ENCODE measurements around the gene MARCHF9.

MARCHF9 gene

GRCh38 chr12:57776247-57776587, 21.3 kb downstream of the MARCHF9 start:
- Mint-ChIP-seq H3K9me3 (no peaks in the 10 kb centered on the region), H3K36me3 (ENCODE audit: low read depth) (peaks cover 13% of the 10 kb centered on the region), H3K27me3 (no peaks in the 10 kb centered on the region), H3K4me3 (no peak overlapping the region), H3K27ac (peak overlapping the region; percentile 7), H3K4me1 (ENCODE audit: low read depth) (peaks cover 16% of the 10 kb centered on the region)

GRCh38 chr12:57777367-57777766, 22.5 kb downstream of the MARCHF9 start:
- Mint-ChIP-seq H3K36me3 (ENCODE audit: low read depth) (peaks cover 13% of the 10 kb centered on the region), H3K27me3 (no peaks in the 10 kb centered on the region), H3K27ac (no peak overlapping the region), H3K4me3 (no peak overlapping the region), H3K9me3 (no peaks in the 10 kb centered on the region), H3K4me1 (ENCODE audit: low read depth) (peaks cover 22% of the 10 kb centered on the region)

GRCh38 chr12:57777911-57778310, 23.0 kb downstream of the MARCHF9 start:
- Mint-ChIP-seq H3K9me3 (no peaks in the 10 kb centered on the region), H3K27me3 (no peaks in the 10 kb centered on the region), H3K36me3 (ENCODE audit: low read depth) (peaks cover 17% of the 10 kb centered on the region), H3K4me1 (ENCODE audit: low read depth) (peaks cover 25% of the 10 kb centered on the region), H3K27ac (no peak overlapping the region), H3K4me3 (no peak overlapping the region)

- no peaks in the 10 kb centered on the region for H3K9me3 Mint-ChIP-seq
- H3K4me3 Mint-ChIP-seq, result no peak overlapping the region
- peaks cover 33% of the 10 kb centered on the region for H3K4me1 Mint-ChIP-seq (ENCODE audit: low read depth)
- H3K27ac Mint-ChIP-seq, result peak overlapping the region; percentile 2
- no peaks in the 10 kb centered on the region for H3K27me3 Mint-ChIP-seq
- H3K36me3 Mint-ChIP-seq (ENCODE audit: low read depth), result peaks cover 22% of the 10 kb centered on the region
Measured at GRCh38 chr12:57779736-57780135, 24.8 kb downstream of the MARCHF9 start.

GRCh38 chr12:57780284-57780897, 25.5 kb downstream of the MARCHF9 start:
- Mint-ChIP-seq H3K4me1 (ENCODE audit: low read depth) (peaks cover 33% of the 10 kb centered on the region), H3K36me3 (ENCODE audit: low read depth) (peaks cover 22% of the 10 kb centered on the region), H3K27me3 (no peaks in the 10 kb centered on the region), H3K9me3 (no peaks in the 10 kb centered on the region), H3K27ac (peak overlapping the region; percentile 16), H3K4me3 (no peak overlapping the region)

- H3K4me3 Mint-ChIP-seq, result no peak overlapping the region
- no peak overlapping the region for H3K27ac Mint-ChIP-seq
- no peaks in the 10 kb centered on the region for H3K27me3 Mint-ChIP-seq
- H3K4me1 Mint-ChIP-seq (ENCODE audit: low read depth), result peaks cover 33% of the 10 kb centered on the region
- no peaks in the 10 kb centered on the region for H3K9me3 Mint-ChIP-seq
- peaks cover 20% of the 10 kb centered on the region for H3K36me3 Mint-ChIP-seq (ENCODE audit: low read depth)
Measured at GRCh38 chr12:57781244-57781643, 26.3 kb downstream of the MARCHF9 start.

- no peaks in the 10 kb centered on the region for H3K9me3 Mint-ChIP-seq
- peak overlapping the region; percentile 99 for H3K27ac Mint-ChIP-seq
- H3K36me3 Mint-ChIP-seq (ENCODE audit: low read depth), result peaks cover 26% of the 10 kb centered on the region
- H3K27me3 Mint-ChIP-seq, result no peaks in the 10 kb centered on the region
- H3K4me1 Mint-ChIP-seq (ENCODE audit: low read depth), result peaks cover 33% of the 10 kb centered on the region
- no peak overlapping the region for H3K4me3 Mint-ChIP-seq
Measured at GRCh38 chr12:57781801-57782200, 26.9 kb downstream of the MARCHF9 start.

GRCh38 chr12:57782243-57782607, 27.3 kb downstream of the MARCHF9 start:
- H3K4me1 Mint-ChIP-seq (ENCODE audit: low read depth), result peaks cover 33% of the 10 kb centered on the region
- no peaks in the 10 kb centered on the region for H3K27me3 Mint-ChIP-seq
- peaks cover 30% of the 10 kb centered on the region for H3K36me3 Mint-ChIP-seq (ENCODE audit: low read depth)
- H3K27ac Mint-ChIP-seq, result peak overlapping the region; percentile 99
- H3K9me3 Mint-ChIP-seq, result no peaks in the 10 kb centered on the region
- peak overlapping the region; percentile 98 for H3K4me3 Mint-ChIP-seq

- Mint-ChIP-seq H3K36me3 (ENCODE audit: low read depth) (peaks cover 36% of the 10 kb centered on the region), H3K4me1 (ENCODE audit: low read depth) (peaks cover 33% of the 10 kb centered on the region), H3K9me3 (no peaks in the 10 kb centered on the region)
Measured at GRCh38 chr12:57782608-57783465, 27.9 kb downstream of the MARCHF9 start, which contains the start of gene TSFM. Gene TSFM (plus strand): TSS chr12:57782787. CDS start chr12:57782802, 15 bp downstream.

GRCh38 chr12:57783466-57783801, 28.5 kb downstream of the MARCHF9 start:
- H3K36me3 Mint-ChIP-seq (ENCODE audit: low read depth), result peaks cover 40% of the 10 kb centered on the region
- H3K9me3 Mint-ChIP-seq, result no peaks in the 10 kb centered on the region
- peak overlapping the region; percentile 98 for H3K4me3 Mint-ChIP-seq
- peaks cover 33% of the 10 kb centered on the region for H3K4me1 Mint-ChIP-seq (ENCODE audit: low read depth)
- peak overlapping the region; percentile 99 for H3K27ac Mint-ChIP-seq
- no peaks in the 10 kb centered on the region for H3K27me3 Mint-ChIP-seq

More at GRCh38 chr12:57782608-57783465, 27.9 kb downstream of the MARCHF9 start, which contains the start of gene TSFM:
- Mint-ChIP-seq H3K27ac (peak within 1 kb of the TSS; percentile 99), H3K4me3 (peak within 1 kb of the TSS; percentile 98), H3K27me3 (no peaks in the 10 kb centered on the region)

GRCh38 chr12:57783861-57784260, 29.0 kb downstream of the MARCHF9 start:
- Mint-ChIP-seq H3K9me3 (no peaks in the 10 kb centered on the region), H3K4me1 (ENCODE audit: low read depth) (peaks cover 33% of the 10 kb centered on the region), H3K27me3 (no peaks in the 10 kb centered on the region), H3K4me3 (peak overlapping the region; percentile 73), H3K27ac (no peak overlapping the region), H3K36me3 (ENCODE audit: low read depth) (peaks cover 44% of the 10 kb centered on the region)

GRCh38 chr12:57793920-57794319, 39.0 kb downstream of the MARCHF9 start:
- Mint-ChIP-seq H3K9me3 (no peaks in the 10 kb centered on the region), H3K27me3 (no peaks in the 10 kb centered on the region), H3K4me3 (no peak overlapping the region), H3K36me3 (ENCODE audit: low read depth) (peaks cover 72% of the 10 kb centered on the region), H3K27ac (peak overlapping the region; percentile 8), H3K4me1 (ENCODE audit: low read depth) (peaks cover 20% of the 10 kb centered on the region)

- peaks cover 66% of the 10 kb centered on the region for H3K36me3 Mint-ChIP-seq (ENCODE audit: low read depth)
- no peak overlapping the region for H3K4me3 Mint-ChIP-seq
- no peak overlapping the region for H3K27ac Mint-ChIP-seq
- H3K9me3 Mint-ChIP-seq, result no peaks in the 10 kb centered on the region
- H3K4me1 Mint-ChIP-seq (ENCODE audit: low read depth), result peaks cover 20% of the 10 kb centered on the region
- H3K27me3 Mint-ChIP-seq, result no peaks in the 10 kb centered on the region
Measured at GRCh38 chr12:57795354-57795753, 40.5 kb downstream of the MARCHF9 start.

GRCh38 chr12:57796996-57797395, 42.1 kb downstream of the MARCHF9 start:
- peaks cover 61% of the 10 kb centered on the region for H3K36me3 Mint-ChIP-seq (ENCODE audit: low read depth)
- H3K27ac Mint-ChIP-seq, result no peak overlapping the region
- no peaks in the 10 kb centered on the region for H3K27me3 Mint-ChIP-seq
- H3K4me3 Mint-ChIP-seq, result no peak overlapping the region
- H3K4me1 Mint-ChIP-seq (ENCODE audit: low read depth), result peaks cover 15% of the 10 kb centered on the region
- no peaks in the 10 kb centered on the region for H3K9me3 Mint-ChIP-seq

- Mint-ChIP-seq H3K4me3 (no peak overlapping the region), H3K27me3 (no peaks in the 10 kb centered on the region), H3K36me3 (ENCODE audit: low read depth) (peaks cover 54% of the 10 kb centered on the region), H3K4me1 (ENCODE audit: low read depth) (peaks cover 13% of the 10 kb centered on the region), H3K9me3 (no peaks in the 10 kb centered on the region), H3K27ac (no peak overlapping the region)
Measured at GRCh38 chr12:57797933-57798332, 43.0 kb downstream of the MARCHF9 start.

Measured in stimulated activated naive CD8-positive, alpha-beta T cell treated with anti-CD3 and anti-CD28 coated beads, Interleukin-15, Interleukin-2, amounts not matched to agents 100 ng/mL and 50 ng/mL, for 24 hours (primary cell).